HepG2 (cell line): ENCODE data around the gene HOXA5. TPM values are rescaled to one million over a fixed set of nuclear protein-coding genes. Genes with fewer than 3 reads are reported as not detected.
A peak's percentile ranks its signal among the peaks of the same experiment; 100 is the strongest.

Source experiments
- ATAC-seq: fragments of 200-7000 bp; cut with Tn5 transposase; 3 replicates; pipeline ENCODE4 v1.9.1; 2020; ENCODE audit warnings: mild to moderate bottlenecking, moderate library complexity
- BruUV-seq: library from RNA; stranded (reverse); fragments of 400-500 nt; replicated peaks from 2 replicates; lab custom pipeline; 2021; lab: Mats Ljungman, UMichigan
- CTCF ChIA-PET: fragments of 300-600 bp; formaldehyde crosslinking; extraction: SDS; loops from one replicate; lab custom pipeline; 2021; ENCODE audit warnings: low total read pairs, inconsistent platforms, low intra/inter-chr PET ratio; lab: Yijun Ruan, JAX
- POLR2A ChIA-PET: fragments of 350-600 bp; sonication (Branson Sonifier 250); formaldehyde crosslinking; loops from one replicate; lab custom pipeline; 2020; ENCODE audit warnings: antibody characterized with exemption, inconsistent platforms; lab: Yijun Ruan, JAX
- DNase-seq: peaks from one replicate; pipeline ENCODE4 v3.0.0-alpha.2; 2015; ENCODE audit warnings: low spot score
- FAIRE-seq: peaks from 3 replicates; lab custom pipeline; 2011; peaks lifted over from hg19 to GRCh38; lab: Jason Lieb, UNC
- H2AFZ ChIP-seq: one replicate; pipeline ENCODE4 v1.6.1; 2011; ENCODE audit warnings: low read length, inconsistent platforms
- H3K27ac ChIP-seq: fragments of 300-600 bp; 3 replicates; pipeline ENCODE4 v1.8.0; 2011; ENCODE audit warnings: mixed run types, mild to moderate bottlenecking, mixed read lengths, low read length, inconsistent platforms; ENCODE audit not compliant: insufficient read depth; ENCODE audit errors: extremely low read length
- H3K27me3 ChIP-seq, 2 experiments: fragments of 200-600 bp in 1 of 2; 2 replicates in 1 of 2; 3 replicates in 1 of 2; pipeline versions ENCODE4 v1.6.0 to v1.8.0; 2011; ENCODE audit warnings: low read length in 2 of 2, mild to moderate bottlenecking in 2 of 2, moderate library complexity in 2 of 2, inconsistent platforms in 1 of 2; ENCODE audit not compliant: insufficient read depth in 2 of 2, control insufficient read depth in 1 of 2
- H3K36me3 ChIP-seq, 2 experiments: fragments of 200-600 bp in 1 of 2; replicated peaks in 1 of 2; 2 replicates in 1 of 2; 3 replicates in 1 of 2; pipeline versions ENCODE4 v1.5.1 to v1.8.0; 2011; ENCODE audit warnings: low read length in 2 of 2, inconsistent platforms in 1 of 2; ENCODE audit not compliant: insufficient read depth in 2 of 2, control insufficient read depth in 1 of 2
- H3K4me1 ChIP-seq: 2 replicates; pipeline ENCODE4 v1.5.1; 2012; ENCODE audit warnings: low read length, inconsistent platforms; ENCODE audit not compliant: insufficient read depth
- H3K4me2 ChIP-seq: 2 replicates; pipeline ENCODE4 v1.6.0; 2011; ENCODE audit warnings: low read depth, low read length, inconsistent platforms
- H3K4me3 ChIP-seq, 3 experiments: fragments of 200-600 bp in 1 of 3; sonication (generic), shearing (Covaris generic) in 1 of 3; replicated peaks in 1 of 3; 2 replicates each; pipeline ENCODE4 v1.5.1; 2011 to 2016; ENCODE audit warnings: low read length in 3 of 3, inconsistent platforms in 2 of 3, low read depth in 2 of 3, mild to moderate bottlenecking in 2 of 3, control low read depth in 1 of 3, mixed read lengths in 1 of 3; ENCODE audit not compliant: insufficient read depth in 1 of 3
- H3K79me2 ChIP-seq: one replicate; pipeline ENCODE4 v1.6.1; 2011; ENCODE audit warnings: low read length, inconsistent platforms; ENCODE audit not compliant: insufficient read depth
- H3K9ac ChIP-seq: 2 replicates; pipeline ENCODE4 v1.6.0; 2011; ENCODE audit warnings: mild to moderate bottlenecking, low read depth, low read length, inconsistent platforms; ENCODE audit not compliant: insufficient read depth
- H3K9me3 ChIP-seq: 2 replicates; pipeline ENCODE4 v1.5.1; 2012; ENCODE audit warnings: mild to moderate bottlenecking, low read length
- H4K20me1 ChIP-seq: 2 replicates; pipeline ENCODE4 v1.6.0; 2011; ENCODE audit warnings: inconsistent platforms, mild to moderate bottlenecking, low read length, moderate library complexity; ENCODE audit not compliant: insufficient read depth
- GPN1 ChIP-seq: sonication (generic); formaldehyde crosslinking; IDR thresholded peaks from 2 replicates; pipeline ENCODE4 v1.5.1; 2020; ENCODE audit warnings: missing genetic modification reagents, borderline replicate concordance
- HBP1 ChIP-seq: IDR thresholded peaks from 2 replicates; pipeline ENCODE4 v1.6.1; 2016; ENCODE audit warnings: low read depth, control low read depth
- HDAC1 ChIP-seq: sonication (generic); formaldehyde crosslinking; IDR thresholded peaks from 2 replicates; pipeline ENCODE4 v1.5.1; 2020; ENCODE audit warnings: mild to moderate bottlenecking, missing genetic modification reagents
- HIVEP1 ChIP-seq: sonication (generic); formaldehyde crosslinking; IDR thresholded peaks from 2 replicates; pipeline ENCODE4 v1.4.0; 2020; ENCODE audit warnings: mild to moderate bottlenecking, missing genetic modification reagents
- KLF11 ChIP-seq: IDR thresholded peaks from 2 replicates; pipeline ENCODE4 v1.6.1; 2016; ENCODE audit warnings: missing compliant biosample characterization
- SNAPC5 ChIP-seq: sonication (generic); formaldehyde crosslinking; IDR thresholded peaks from 2 replicates; pipeline ENCODE4 v1.8.1; 2023; ENCODE audit warnings: mild to moderate bottlenecking, missing genetic modification reagents, borderline replicate concordance
- SOX13 ChIP-seq, 3 experiments: fragments of 450-650 bp in 1 of 3; sonication (generic) in 1 of 3; formaldehyde crosslinking in 1 of 3; IDR thresholded peaks in 2 of 3; conservative IDR thresholded peaks in 1 of 3; 2 replicates each; pipeline versions ENCODE4 v1.5.0 to v1.6.1; 2016 to 2020; ENCODE audit warnings: antibody characterized with exemption in 1 of 3, mild to moderate bottlenecking in 1 of 3, missing compliant biosample characterization in 1 of 3, missing genetic modification reagents in 1 of 3, moderate library complexity in 1 of 3
- TCF7 ChIP-seq: sonication (generic); IDR thresholded peaks from 2 replicates; pipeline ENCODE4 v1.6.1; 2016; ENCODE audit warnings: antibody characterized with exemption, low read depth
- TFE3 ChIP-seq: IDR thresholded peaks from 2 replicates; pipeline ENCODE4 v1.6.1; 2016
- ZBTB4 ChIP-seq: sonication (generic); formaldehyde crosslinking; IDR thresholded peaks from 2 replicates; pipeline ENCODE4 v1.4.0; 2020; ENCODE audit warnings: missing genetic modification reagents, mild to moderate bottlenecking, borderline replicate concordance
- ZNF232 ChIP-seq: sonication (generic); formaldehyde crosslinking; IDR thresholded peaks from 2 replicates; pipeline ENCODE4 v1.4.0; 2020; ENCODE audit warnings: missing genetic modification reagents, borderline replicate concordance
- ZNF235 ChIP-seq: sonication (generic); formaldehyde crosslinking; IDR thresholded peaks from 2 replicates; pipeline ENCODE4 v1.8.1; 2023; ENCODE audit warnings: mild to moderate bottlenecking, missing genetic modification reagents, borderline replicate concordance
- ZNF263 ChIP-seq: sonication (generic); formaldehyde crosslinking; IDR thresholded peaks from 2 replicates; pipeline ENCODE4 v1.4.0; 2020; ENCODE audit warnings: missing genetic modification reagents
- WGBS: methylation state at CpG from one replicate; pipeline ENCODE4 v1.1.6; 2017; ENCODE audit warnings: low lambda C conversion rate; 5-methylcytosine and 5-hydroxymethylcytosine counted together
- in situ Hi-C: cut with HindIII; loops from 2 replicates; pipeline ENCODE4 v1.10.0; 2017; ENCODE audit warnings: low pct_unique_long_range_greater_than_20kb; ENCODE audit not compliant: extremely low pct_ligation_motif_present
- intact Hi-C: fragments of 100-400 bp; cut with micrococcal nuclease; formaldehyde crosslinking; loops from one replicate; pipeline ENCODE4 v1.10.0; 2022; ENCODE audit not compliant: unreplicated experiment
- polyA plus RNA-seq, 8 experiments: library from polyadenylated mRNA; depleted of rRNA in 3 of 8; stranded (reverse) in 7 of 8; unstranded in 1 of 8; fragments of >200 nt; fragmentation: Illumina TruSeq in 4 of 8; extraction: Trizol in 4 of 8; gene quantifications; 2 replicates each; pipeline versions ENCODE4 v1.2.1 to v1.2.3, GENCODE V29; 2011 to 2016; ENCODE audit warnings: low read depth in 4 of 8, missing spikeins in 1 of 8, mixed read lengths in 1 of 8; ENCODE audit not compliant: insufficient read depth in 1 of 8
- total RNA-seq, 5 experiments: library from RNA; depleted of rRNA; stranded (reverse); fragments of >200 nt; fragmentation: Illumina TruSeq; extraction: Trizol; gene quantifications; 2 replicates each; pipeline ENCODE4 v1.2.3, GENCODE V29; 2016; ENCODE audit warnings: low read depth in 1 of 5

Gene HOXA5
- total and polyA plus RNA-seq, 2 of the 13 experiments (the other 11 are each of a cell fraction or from before 2014, with no cell fraction given): 3.2 to 3.6 TPM

- TF ChIP-seq HDAC1 (CRISPR knock-in tag) (peak; percentile 72), SOX13 (IDR thresholded peaks at IDR 0.05) (no peak), SOX13 (CRISPR knock-in tag; conservative IDR thresholded peaks at IDR 0.05 in 1 of 2, IDR thresholded peaks at IDR 0.05 in 1 of 2) (no peak), KLF11 (no peak), TCF7 (no peak), GPN1 (no peak), ZNF263 (CRISPR knock-in tag) (no peak), ZNF235 (CRISPR knock-in tag) (no peak), HBP1 (CRISPR knock-in tag) (no peak)
Measured at GRCh38 chr7:27150568-27151340, 7.3 kb upstream of the HOXA5 start (continued).

- Histone ChIP-seq H3K9me3 (no peaks in the 10 kb centered on the region), H3K4me3 (peak overlapping the region; percentile 80 to 88 (median 85)), H3K36me3 (no peaks in the 10 kb centered on the region; a peak in 2 of 5 replicates), H2AFZ (peak overlapping the region; percentile 89), H3K4me2 (peak overlapping the region; percentile 88), H3K27me3 (peaks cover 3 to 38% of the 10 kb centered on the region in 2 experiments), H3K4me1 (peaks cover 40% of the 10 kb centered on the region), H3K27ac (peak overlapping the region; percentile 47), H4K20me1 (no peaks in the 10 kb centered on the region), H3K9ac (peak overlapping the region; percentile 76), H3K79me2 (peaks cover 5% of the 10 kb centered on the region)
- ChIA-PET CTCF (interaction anchor here (1.7 kb wide), 1 partner anchor 11 kb away, joined by 13 read pairs; no protein-coding TSS in a partner anchor), POLR2A (interaction anchor here (1.2 to 1.9 kb wide), 7 partner anchors 8 to 286 kb away, joined by 3 to 10 read pairs (median 6); partner anchors contain the start of genes HOXA4 and SKAP2)
- intact Hi-C loops: no loop called here
- FAIRE-seq (no peak), DNase-seq (no peak), ATAC-seq (peak; percentile 73)
- WGBS: 11% methylated on average over 8 of the region's 13 CpGs
- BruUV-seq: no TSS peak
- in situ Hi-C loops: loop anchor here (25.0 kb wide), 1 partner anchor 1063 kb away; no protein-coding TSS in a partner anchor
- TF ChIP-seq HIVEP1 (CRISPR knock-in tag) (no peak), ZNF232 (0 out of 2 replicates have a peak, but pooled peaks have one; percentile 13), SNAPC5 (no peak), ZBTB4 (peak; percentile 12; the same call in 1 of the 2 replicates), TFE3 (CRISPR knock-in tag) (no peak)
Measured at GRCh38 chr7:27149842-27150567, 6.5 kb upstream of the HOXA5 start.
